H1 (cell line): ENCODE results near the gene TMEM164. TPM values are rescaled to one million over a fixed set of nuclear protein-coding genes. Genes with fewer than 3 reads are reported as not detected.

ENCODE experiments used
- CTCF ChIA-PET: fragments of 300-600 bp; sonication (Branson Sonifier 250); formaldehyde crosslinking; loops from one replicate; lab custom pipeline; 2021; ENCODE audit not compliant: partially characterized antibody; lab: Charles Lee
- POLR2A ChIA-PET: fragments of 300-600 bp; sonication (Branson Sonifier 250); formaldehyde crosslinking; loops from one replicate; lab custom pipeline; 2021; ENCODE audit warnings: inconsistent platforms; ENCODE audit not compliant: partially characterized antibody; lab: Charles Lee
- DNase-seq, 2 experiments: peaks; one replicate each; pipeline versions ENCODE4 v3.0.0 to v3.0.0-alpha.2; 2010 to 2022; ENCODE audit warnings: low spot score in 2 of 2, low read depth in 1 of 2, mixed read lengths in 1 of 2
- FAIRE-seq: peaks from 2 replicates; lab custom pipeline; 2011; peaks lifted over from hg19 to GRCh38; lab: Jason Lieb, UNC
- H2AFZ ChIP-seq: 2 replicates; pipeline ENCODE4 v1.8.1; 2012; ENCODE audit warnings: low read length, inconsistent platforms
- H2AK5ac ChIP-seq: 2 replicates; pipeline ENCODE4 v1.6.1; 2013; ENCODE audit warnings: low read depth, low read length
- H2BK120ac ChIP-seq: replicated peaks from 2 replicates; pipeline ENCODE3; 2013; ENCODE audit warnings: low read depth, low read length, inconsistent platforms
- H2BK12ac ChIP-seq: 2 replicates; pipeline ENCODE4 v1.6.1; 2013; ENCODE audit warnings: low read depth, low read length
- H2BK15ac ChIP-seq: 2 replicates; pipeline ENCODE4 v1.6.1; 2013; ENCODE audit warnings: low read length
- H2BK20ac ChIP-seq: 2 replicates; pipeline ENCODE4 v1.6.1; 2013; ENCODE audit warnings: low read length
- H2BK5ac ChIP-seq: 2 replicates; pipeline ENCODE4 v1.6.1; 2013; ENCODE audit warnings: low read depth, low read length
- H3K14ac ChIP-seq: 2 replicates; pipeline ENCODE4 v1.6.1; 2013; ENCODE audit warnings: inconsistent platforms; ENCODE audit not compliant: insufficient read length
- H3K18ac ChIP-seq: 2 replicates; pipeline ENCODE4 v1.6.1; 2013; ENCODE audit warnings: low read length; ENCODE audit errors: extremely low read depth
- H3K23ac ChIP-seq: 2 replicates; pipeline ENCODE4 v1.6.1; 2013; ENCODE audit warnings: inconsistent platforms; ENCODE audit not compliant: insufficient read length
- H3K23me2 ChIP-seq: 2 replicates; pipeline ENCODE4 v1.6.1; 2013; ENCODE audit warnings: low read depth, low read length
- H3K27ac ChIP-seq: 2 replicates; pipeline ENCODE4 v1.6.1; 2011; ENCODE audit warnings: low read depth, low read length, inconsistent platforms
- H3K27me3 ChIP-seq, 4 experiments: replicated peaks in 1 of 4; 1 replicate in 1 of 4; 2 replicates in 3 of 4; pipeline versions ENCODE4 v1.6.1 to v1.8.1; 2011 to 2013; ENCODE audit warnings: low read length in 3 of 4, mild to moderate bottlenecking in 3 of 4, inconsistent platforms in 2 of 4, mixed read lengths in 2 of 4, moderate library complexity in 1 of 4; ENCODE audit not compliant: control insufficient read depth in 3 of 4, insufficient read depth in 3 of 4; ENCODE audit errors: extremely low read depth in 1 of 4
- H3K36me3 ChIP-seq, 4 experiments: 2 replicates each; pipeline versions ENCODE4 v1.6.1 to v1.8.1; 2011 to 2013; ENCODE audit warnings: mild to moderate bottlenecking in 4 of 4, low read length in 3 of 4, moderate library complexity in 2 of 4, control low read depth in 1 of 4, inconsistent platforms in 1 of 4; ENCODE audit not compliant: insufficient read depth in 4 of 4, control insufficient read depth in 2 of 4
- H3K4ac ChIP-seq: replicated peaks from 2 replicates; pipeline ENCODE3; 2013; ENCODE audit warnings: low read length, low read depth, mixed read lengths, inconsistent platforms; ENCODE audit not compliant: insufficient read length
- H3K4me1 ChIP-seq, 4 experiments: replicated peaks in 1 of 4; 1 replicate in 1 of 4; 2 replicates in 3 of 4; pipeline versions ENCODE4 v1.6.1 to v1.8.1; 2011 to 2013; ENCODE audit warnings: low read length in 3 of 4, inconsistent platforms in 2 of 4, mixed read lengths in 1 of 4; ENCODE audit not compliant: insufficient read depth in 4 of 4, control insufficient read depth in 3 of 4
- H3K4me2 ChIP-seq, 2 experiments: 2 replicates each; pipeline versions ENCODE4 v1.6.1 to v1.8.1; 2011 to 2013; ENCODE audit warnings: low read depth in 2 of 2, low read length in 2 of 2, control low read depth in 1 of 2, inconsistent platforms in 1 of 2, mild to moderate bottlenecking in 1 of 2; ENCODE audit not compliant: insufficient read depth in 1 of 2
- H3K4me3 ChIP-seq, 4 experiments: fragments of 200-600, 300-600 bp in 1 of 4; sonication (generic), shearing (Covaris generic), sonication (Bioruptor Twin) in 1 of 4; 2 replicates each; pipeline versions ENCODE4 v1.5.1 to v1.8.1; 2011 to 2016; ENCODE audit warnings: low read length in 4 of 4, low read depth in 3 of 4, control low read depth in 2 of 4, inconsistent platforms in 2 of 4, mild to moderate bottlenecking in 2 of 4, mixed read lengths in 1 of 4, moderate library complexity in 1 of 4; ENCODE audit not compliant: insufficient read depth in 2 of 4; ENCODE audit errors: extremely low read depth in 1 of 4
- H3K56ac ChIP-seq: replicated peaks from 2 replicates; pipeline ENCODE3; 2013; ENCODE audit warnings: low read depth, mild to moderate bottlenecking, mixed read lengths, low read length, inconsistent platforms; ENCODE audit not compliant: insufficient read length
- H3K79me1 ChIP-seq: 2 replicates; pipeline ENCODE4 v1.6.1; 2013; ENCODE audit warnings: low read depth, low read length, control low read depth
- H3K79me2 ChIP-seq, 2 experiments: 2 replicates each; pipeline versions ENCODE4 v1.6.1 to v1.8.1; 2012 to 2013; ENCODE audit warnings: low read length in 2 of 2, mild to moderate bottlenecking in 2 of 2, inconsistent platforms in 1 of 2; ENCODE audit not compliant: insufficient read depth in 2 of 2, control insufficient read depth in 1 of 2
- H3K9ac ChIP-seq, 4 experiments: replicated peaks in 1 of 4; 1 replicate in 1 of 4; 2 replicates in 3 of 4; pipeline versions ENCODE4 v1.6.1 to v1.8.1; 2011 to 2013; ENCODE audit warnings: low read depth in 3 of 4, low read length in 3 of 4, control low read depth in 2 of 4, mild to moderate bottlenecking in 2 of 4, moderate library complexity in 2 of 4, inconsistent platforms in 1 of 4; ENCODE audit errors: extremely low read depth in 1 of 4
- H3K9me3 ChIP-seq, 2 experiments: 2 replicates each; pipeline versions ENCODE4 v1.6.1 to v1.8.1; 2012 to 2013; ENCODE audit warnings: mild to moderate bottlenecking in 2 of 2, moderate library complexity in 2 of 2, control low read depth in 1 of 2, inconsistent platforms in 1 of 2, low read depth in 1 of 2, low read length in 1 of 2, mixed read lengths in 1 of 2; ENCODE audit not compliant: insufficient read depth in 2 of 2
- H4K20me1 ChIP-seq, 2 experiments: replicated peaks in 1 of 2; 2 replicates each; pipeline versions ENCODE3 to v1.8.1; 2011 to 2013; ENCODE audit warnings: inconsistent platforms in 2 of 2, low read length in 2 of 2, mild to moderate bottlenecking in 1 of 2; ENCODE audit not compliant: insufficient read depth in 2 of 2, control insufficient read depth in 1 of 2
- H4K5ac ChIP-seq: 2 replicates; pipeline ENCODE4 v1.6.1; 2013; ENCODE audit warnings: low read length, low read depth, mixed read lengths, inconsistent platforms; ENCODE audit not compliant: insufficient read length
- H4K8ac ChIP-seq: 2 replicates; pipeline ENCODE4 v1.8.0; 2013; ENCODE audit warnings: mild to moderate bottlenecking, moderate library complexity, low read length, inconsistent platforms; ENCODE audit not compliant: insufficient read depth; ENCODE audit errors: extremely low read depth
- H4K91ac ChIP-seq: replicated peaks from 2 replicates; pipeline ENCODE3; 2013; ENCODE audit warnings: low read length, mixed read lengths, inconsistent platforms; ENCODE audit not compliant: insufficient read length
- BCL11A ChIP-seq, 2 experiments: IDR thresholded peaks; one replicate each; pipeline ENCODE4 v1.6.1; 2011; ENCODE audit warnings: low read depth in 2 of 2, low read length in 2 of 2, mild to moderate bottlenecking in 2 of 2
- GABPA ChIP-seq: IDR thresholded peaks from 2 replicates; pipeline ENCODE4 v1.6.1; 2011; ENCODE audit warnings: mild to moderate bottlenecking, low read length, moderate library complexity, borderline replicate concordance; ENCODE audit not compliant: insufficient read depth
- KDM4A ChIP-seq: IDR thresholded peaks from one replicate; pipeline ENCODE4 v1.7.1; 2012; ENCODE audit warnings: low read depth, mild to moderate bottlenecking, moderate library complexity, low read length, inconsistent platforms; ENCODE audit not compliant: severe bottlenecking
- POU5F1 ChIP-seq: IDR thresholded peaks from 2 replicates; pipeline ENCODE4 v1.6.1; 2011; ENCODE audit warnings: low read depth, mild to moderate bottlenecking, low read length, moderate library complexity
- SRF ChIP-seq: IDR thresholded peaks from 2 replicates; pipeline ENCODE4 v1.6.1; 2011; ENCODE audit warnings: mild to moderate bottlenecking, low read depth, low read length, moderate library complexity
- WGBS, 2 experiments: shearing (Covaris generic) in 1 of 2; methylation state at CpG; one replicate each; pipeline versions ENCODE4 v1.1.6 to v1.1.7; 2013 to 2015; ENCODE audit warnings: low lambda C conversion rate in 2 of 2, mixed read lengths in 2 of 2, inconsistent platforms in 1 of 2, low coverage in 1 of 2, missing lambda C conversion rate in 1 of 2; ENCODE audit not compliant: insufficient replicate concordance in 2 of 2, insufficient coverage in 1 of 2, insufficient read length in 1 of 2; ENCODE audit errors: extremely low coverage in 1 of 2, missing lambda C conversion rate in 1 of 2; 5-methylcytosine and 5-hydroxymethylcytosine counted together
- polyA plus RNA-seq, 7 experiments: library from polyadenylated mRNA; depleted of rRNA in 3 of 7; stranded (reverse) in 5 of 7; unstranded in 2 of 7; fragments of >200 nt in 5 of 7; fragments of 200-250 nt in 2 of 7; gene quantifications; 1 replicate in 5 of 7; 2 replicates in 1 of 7; 4 replicates in 1 of 7; pipeline versions ENCODE4 v1.2.1 to v1.2.3, GENCODE V29; 2011 to 2013; ENCODE audit warnings: missing spikeins in 2 of 7, mixed read lengths in 2 of 7
- total RNA-seq: library from RNA; stranded (reverse); fragmentation: NEBNext Ultra II Directional; extraction: Animal tissue kit (Norgen Biotek cat#: 25700); gene quantifications from 2 replicates; pipeline ENCODE4 v1.2.1, GENCODE V29; 2021

The TMEM164 gene
- total and polyA plus RNA-seq, 2 of the 8 experiments (the other 6 are each of a cell fraction or from before 2014, with no cell fraction given), result 7.3 to 14.8 TPM

DNA sequence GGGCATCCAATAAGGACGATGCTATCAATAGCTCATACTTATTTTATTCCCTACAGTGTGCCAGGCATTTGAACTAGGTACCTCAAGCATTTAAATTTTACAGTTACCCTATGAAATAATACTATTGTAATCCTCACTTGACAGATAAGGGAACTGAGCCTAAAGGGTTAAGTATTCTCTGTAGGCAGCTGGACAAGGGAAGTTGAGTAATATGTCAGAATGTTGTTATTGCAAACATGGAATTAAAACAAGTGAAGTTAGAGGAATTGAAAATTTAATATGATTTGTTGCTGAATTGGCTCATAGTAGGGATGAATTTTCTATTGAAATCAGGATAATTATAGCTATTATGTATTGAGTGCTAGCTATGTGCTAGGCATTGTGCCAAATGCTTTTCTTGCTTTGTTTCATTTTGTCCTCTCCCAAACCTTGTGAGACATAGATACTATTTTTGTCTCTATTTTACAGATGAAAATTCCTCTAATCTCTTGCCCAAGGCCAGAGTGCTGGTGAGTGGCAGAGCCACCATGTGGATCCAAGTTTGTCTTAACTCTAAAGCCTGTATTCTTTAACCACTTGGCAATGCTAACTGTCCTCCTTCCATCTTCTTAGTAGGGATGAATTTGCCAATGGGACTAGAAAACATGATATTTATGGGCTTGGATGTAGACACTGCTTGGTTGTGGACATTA, 58.1 kb downstream of the TMEM164 start:
- no peaks in the 10 kb centered on the region for H4K20me1 ChIP-seq
- no peak overlapping the region for H4K5ac ChIP-seq
- H3K14ac ChIP-seq, result no peak overlapping the region
- no peak overlapping the region for H2BK20ac ChIP-seq
- WGBS, 2 experiments, result 83% methylated on average over 1 of the region's 1 CpG; no CpG with 5 or more reads in 1 of the 2 experiments
- no peak overlapping the region for H3K18ac ChIP-seq
- H2BK12ac ChIP-seq, result no peak overlapping the region
- H2AK5ac ChIP-seq, result no peak overlapping the region
- no peak overlapping the region for H2BK5ac ChIP-seq
- no peak for DNase-seq
- H3K36me3 ChIP-seq, result no peaks in the 10 kb centered on the region
- POLR2A ChIA-PET, result no interaction called here
- no peak overlapping the region for H2BK15ac ChIP-seq
- H3K56ac ChIP-seq, result no peak overlapping the region
- no peaks in the 10 kb centered on the region for H3K79me2 ChIP-seq
- no peak overlapping the region for H3K4me2 ChIP-seq
- no peak overlapping the region for H4K8ac ChIP-seq
- no peaks in the 10 kb centered on the region for H3K4me1 ChIP-seq
- CTCF ChIA-PET, result interaction anchor here (0.6 to 1.2 kb wide), 3 partner anchors 56 to 86 kb away, joined by 3 read pairs; no protein-coding TSS in a partner anchor
- H3K79me1 ChIP-seq, result no peaks in the 10 kb centered on the region
- H3K23ac ChIP-seq, result no peak overlapping the region
- no peak overlapping the region for H3K4ac ChIP-seq
- H4K91ac ChIP-seq, result no peak overlapping the region
- no peak overlapping the region for H3K27ac ChIP-seq
- H3K27me3 ChIP-seq, result no peaks in the 10 kb centered on the region
- no peak overlapping the region for H2BK120ac ChIP-seq
- TF ChIP-seq KDM4A, result no peak
- TF ChIP-seq SRF, result no peak
- no peak for TF ChIP-seq POU5F1
- TF ChIP-seq BCL11A (IDR thresholded peaks at IDR 0.05; ENCODE audit: low read depth in 2 of 2, low read length in 2 of 2), result no peak
- TF ChIP-seq GABPA, result no peak
- no peak overlapping the region for H3K9ac ChIP-seq
- H3K4me3 ChIP-seq, result no peak overlapping the region
- no peaks in the 10 kb centered on the region for H3K9me3 ChIP-seq
- H3K23me2 ChIP-seq, result no peaks in the 10 kb centered on the region
- no peak for FAIRE-seq
- no peak overlapping the region for H2AFZ ChIP-seq
